ENCODE results near the gene ARHGEF2. TPM values are rescaled to one million over a fixed set of nuclear protein-coding genes. Genes with fewer than 3 reads are reported as not detected.

Gene ARHGEF2
- polyA plus RNA-seq, 2 of the 4 experiments (the other 2 are of a cell fraction): 21.3 to 67.4 TPM

Small RNA genes within 50 kb of the gene (small RNA-seq; reads per million reads assigned to genes)
- 0 to 0.04 (median 0) reads per million in 6 experiments for gene MIR6738
- 0 reads per million in 6 experiments for gene SCARNA4
- 9.5 to 232 (median 16.1) reads per million in 6 experiments for gene SNORA80E

Other genes starting within 250 kb of the ARHGEF2 start
- 23.1 and 28.1 TPM in 2 replicates for gene GON4L, start 121.3 kb downstream of the ARHGEF2 start, polyA plus RNA-seq (2011; rRNA removed)
- gene GON4L, start 121.3 kb downstream of the ARHGEF2 start, polyA plus RNA-seq (2017; fragmentation: RNase III; extraction: RNeasy Plus Mini Kit Qiagen cat#74134 plus additional on column Dnase treatment): 15.1 to 15.7 TPM (median 15.3 TPM) in 3 replicates
- 2.5 and 2.6 TPM in 2 replicates for gene SYT11, start 119.0 kb downstream of the ARHGEF2 start, polyA plus RNA-seq (2011; rRNA removed)
- gene SYT11, start 119.0 kb downstream of the ARHGEF2 start, polyA plus RNA-seq (2017; fragmentation: RNase III; extraction: RNeasy Plus Mini Kit Qiagen cat#74134 plus additional on column Dnase treatment): 1.9 to 3.0 TPM (median 2.8 TPM) in 3 replicates
- 48.1 and 51.9 TPM in 2 replicates for gene RIT1, start 67.2 kb downstream of the ARHGEF2 start, polyA plus RNA-seq (2011; rRNA removed)
- gene RIT1, start 67.2 kb downstream of the ARHGEF2 start, polyA plus RNA-seq (2017; fragmentation: RNase III; extraction: RNeasy Plus Mini Kit Qiagen cat#74134 plus additional on column Dnase treatment): 19.2 to 23.6 TPM (median 20.4 TPM) in 3 replicates
- gene KHDC4, start 44.1 kb downstream of the ARHGEF2 start, polyA plus RNA-seq (2011; rRNA removed): 69.9 and 72.3 TPM in 2 replicates
- 35.7 to 37.9 TPM (median 37.7 TPM) in 3 replicates for gene KHDC4, start 44.1 kb downstream of the ARHGEF2 start, polyA plus RNA-seq (2017; fragmentation: RNase III; extraction: RNeasy Plus Mini Kit Qiagen cat#74134 plus additional on column Dnase treatment)
- 0.12 TPM in 1 of 2 replicates, not detected in the other for gene RXFP4, start 36.9 kb downstream of the ARHGEF2 start, polyA plus RNA-seq (2011; rRNA removed)
- gene RXFP4, start 36.9 kb downstream of the ARHGEF2 start, polyA plus RNA-seq (2017; fragmentation: RNase III; extraction: RNeasy Plus Mini Kit Qiagen cat#74134 plus additional on column Dnase treatment): 0.06 TPM in 1 of 3 replicates, not detected in the others
- gene SSR2, start 42.4 kb upstream of the ARHGEF2 start, polyA plus RNA-seq (2011; rRNA removed): 382 and 581 TPM in 2 replicates
- 255 to 266 TPM (median 261 TPM) in 3 replicates for gene SSR2, start 42.4 kb upstream of the ARHGEF2 start, polyA plus RNA-seq (2017; fragmentation: RNase III; extraction: RNeasy Plus Mini Kit Qiagen cat#74134 plus additional on column Dnase treatment)
- gene UBQLN4, start 75.3 kb upstream of the ARHGEF2 start, polyA plus RNA-seq (2011; rRNA removed): 42.0 and 47.6 TPM in 2 replicates
- gene UBQLN4, start 75.3 kb upstream of the ARHGEF2 start, polyA plus RNA-seq (2017; fragmentation: RNase III; extraction: RNeasy Plus Mini Kit Qiagen cat#74134 plus additional on column Dnase treatment): 36.5 to 39.1 TPM (median 38.2 TPM) in 3 replicates
- gene LAMTOR2, start 76.2 kb upstream of the ARHGEF2 start, polyA plus RNA-seq (2011; rRNA removed): 63.0 and 71.4 TPM in 2 replicates
- gene LAMTOR2, start 76.2 kb upstream of the ARHGEF2 start, polyA plus RNA-seq (2017; fragmentation: RNase III; extraction: RNeasy Plus Mini Kit Qiagen cat#74134 plus additional on column Dnase treatment): 151 to 171 TPM (median 166 TPM) in 3 replicates
- 0.11 TPM in 1 of 2 replicates, not detected in the other for gene RAB25, start 82.6 kb upstream of the ARHGEF2 start, polyA plus RNA-seq (2011; rRNA removed)
- not detected in 3 replicates for gene RAB25, start 82.6 kb upstream of the ARHGEF2 start, polyA plus RNA-seq (2017; fragmentation: RNase III; extraction: RNeasy Plus Mini Kit Qiagen cat#74134 plus additional on column Dnase treatment)
- gene MEX3A, start 103.9 kb upstream of the ARHGEF2 start, polyA plus RNA-seq (2011; rRNA removed): 1.8 and 2.4 TPM in 2 replicates
- gene MEX3A, start 103.9 kb upstream of the ARHGEF2 start, polyA plus RNA-seq (2017; fragmentation: RNase III; extraction: RNeasy Plus Mini Kit Qiagen cat#74134 plus additional on column Dnase treatment): 3.3 to 4.9 TPM (median 4.4 TPM) in 3 replicates
- 155 and 214 TPM in 2 replicates for gene LMNA, start 136.2 kb upstream of the ARHGEF2 start, polyA plus RNA-seq (2011; rRNA removed)
- 286 to 310 TPM (median 288 TPM) in 3 replicates for gene LMNA, start 136.2 kb upstream of the ARHGEF2 start, polyA plus RNA-seq (2017; fragmentation: RNase III; extraction: RNeasy Plus Mini Kit Qiagen cat#74134 plus additional on column Dnase treatment)
- gene SEMA4A, start 175.0 kb upstream of the ARHGEF2 start, polyA plus RNA-seq (2011; rRNA removed): 0.27 and 0.37 TPM in 2 replicates
- 0.04 to 0.09 TPM (median 0.07 TPM) in 3 replicates for gene SEMA4A, start 175.0 kb upstream of the ARHGEF2 start, polyA plus RNA-seq (2017; fragmentation: RNase III; extraction: RNeasy Plus Mini Kit Qiagen cat#74134 plus additional on column Dnase treatment)
- gene SLC25A44, start 215.6 kb upstream of the ARHGEF2 start, polyA plus RNA-seq (2011; rRNA removed): 30.7 and 38.8 TPM in 2 replicates
- 22.7 to 25.1 TPM (median 23.1 TPM) in 3 replicates for gene SLC25A44, start 215.6 kb upstream of the ARHGEF2 start, polyA plus RNA-seq (2017; fragmentation: RNase III; extraction: RNeasy Plus Mini Kit Qiagen cat#74134 plus additional on column Dnase treatment)
- gene PMF1, start 234.5 kb upstream of the ARHGEF2 start, polyA plus RNA-seq (2011; rRNA removed): 61.4 and 63.9 TPM in 2 replicates
- gene PMF1, start 234.5 kb upstream of the ARHGEF2 start, polyA plus RNA-seq (2017; fragmentation: RNase III; extraction: RNeasy Plus Mini Kit Qiagen cat#74134 plus additional on column Dnase treatment): 57.7 to 59.8 TPM (median 59.4 TPM) in 3 replicates